DMS153 (cell line): ENCODE results near the gene ALOX5.
A peak's percentile ranks its signal among the peaks of the same experiment; 100 is the strongest.

Source experiments
- DNase-seq: peaks from one replicate; lab custom pipeline; 2025; lab: John Stamatoyannopoulos, UW

ALOX5 gene

DNA sequence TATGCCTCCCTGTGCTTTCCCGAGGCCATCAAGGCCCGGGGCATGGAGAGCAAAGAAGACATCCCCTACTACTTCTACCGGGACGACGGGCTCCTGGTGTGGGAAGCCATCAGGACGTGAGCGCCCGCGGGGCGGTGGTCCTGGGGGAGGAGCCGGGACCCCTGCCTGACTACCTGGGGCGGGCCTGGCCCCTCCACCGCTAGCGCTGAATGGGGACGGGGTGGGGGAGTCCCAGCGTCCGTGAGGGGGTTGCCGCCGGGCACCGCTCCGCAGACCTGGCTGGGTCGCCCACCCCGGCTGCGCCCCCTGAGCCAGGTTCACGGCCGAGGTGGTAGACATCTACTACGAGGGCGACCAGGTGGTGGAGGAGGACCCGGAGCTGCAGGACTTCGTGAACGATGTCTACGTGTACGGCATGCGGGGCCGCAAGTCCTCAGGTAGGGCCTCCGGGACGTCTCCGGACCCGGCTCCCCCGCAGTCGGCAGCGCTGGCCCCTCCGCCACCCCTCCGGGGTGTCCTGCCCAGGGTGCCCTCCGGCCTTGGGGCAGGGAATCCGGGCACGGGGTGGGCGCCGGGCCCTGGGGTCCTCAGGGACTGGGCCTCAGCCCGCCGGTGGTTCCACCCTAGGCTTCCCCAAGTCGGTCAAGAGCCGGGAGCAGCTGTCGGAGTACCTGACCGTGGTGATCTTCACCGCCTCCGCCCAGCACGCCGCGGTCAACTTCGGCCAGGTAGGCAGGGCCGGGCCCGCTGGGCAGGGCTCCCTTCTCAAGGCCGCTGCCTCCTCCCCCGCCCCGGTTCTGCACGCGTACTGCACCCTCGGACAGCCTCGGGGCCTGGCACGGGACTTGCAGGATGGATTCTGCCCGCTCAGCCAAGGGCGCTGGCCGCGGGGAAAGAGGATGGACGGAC is 69.3 kb downstream of the ALOX5 start:
- no peak for DNase-seq

DNA sequence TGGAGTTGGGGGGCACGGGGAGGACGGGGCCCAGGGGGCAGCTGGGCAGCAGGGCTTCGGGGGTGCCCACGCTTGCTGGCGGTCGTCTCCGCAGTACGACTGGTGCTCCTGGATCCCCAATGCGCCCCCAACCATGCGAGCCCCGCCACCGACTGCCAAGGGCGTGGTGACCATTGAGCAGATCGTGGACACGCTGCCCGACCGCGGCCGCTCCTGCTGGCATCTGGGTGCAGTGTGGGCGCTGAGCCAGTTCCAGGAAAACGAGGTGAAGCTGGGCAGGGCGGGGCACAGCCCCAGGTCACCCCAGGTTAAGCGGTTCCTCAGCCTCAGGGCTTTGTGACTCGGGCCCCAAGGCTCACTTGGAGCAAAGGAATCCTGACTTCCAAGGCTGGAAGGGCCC is 70.0 kb downstream of the ALOX5 start:
- DNase-seq, result no peak

DNA sequence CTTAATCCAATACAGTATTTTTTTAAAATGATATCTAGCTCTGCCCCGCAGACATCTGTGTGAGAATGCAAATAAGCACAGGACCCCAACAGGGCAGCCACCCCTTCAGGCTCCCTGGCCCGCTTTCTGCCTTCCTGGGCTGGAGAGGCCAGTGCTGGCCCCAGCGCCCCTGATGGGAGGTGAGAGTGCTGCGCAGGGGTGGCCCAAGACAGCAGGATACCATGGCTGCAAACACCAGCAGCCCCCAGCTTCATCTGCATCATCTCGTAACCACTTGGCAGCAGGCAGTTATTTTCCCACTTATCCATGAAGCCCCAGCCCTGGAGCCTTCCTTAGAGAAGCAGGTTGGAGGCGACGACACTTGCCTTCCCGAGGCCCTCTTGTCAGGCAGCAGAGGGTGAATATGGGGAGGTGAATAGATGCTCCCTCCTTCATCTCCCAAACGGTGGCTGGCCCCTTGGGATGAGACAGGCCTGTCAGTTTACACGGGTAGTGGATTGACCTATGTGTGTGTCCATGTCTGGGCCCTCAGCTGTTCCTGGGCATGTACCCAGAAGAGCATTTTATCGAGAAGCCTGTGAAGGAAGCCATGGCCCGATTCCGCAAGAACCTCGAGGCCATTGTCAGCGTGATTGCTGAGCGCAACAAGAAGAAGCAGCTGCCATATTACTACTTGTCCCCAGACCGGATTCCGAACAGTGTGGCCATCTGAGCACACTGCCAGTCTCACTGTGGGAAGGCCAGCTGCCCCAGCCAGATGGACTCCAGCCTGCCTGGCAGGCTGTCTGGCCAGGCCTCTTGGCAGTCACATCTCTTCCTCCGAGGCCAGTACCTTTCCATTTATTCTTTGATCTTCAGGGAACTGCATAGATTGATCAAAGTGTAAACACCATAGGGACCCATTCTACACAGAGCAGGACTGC is 71.2 kb downstream of the ALOX5 start:
- DNase-seq, result no peak

DNA sequence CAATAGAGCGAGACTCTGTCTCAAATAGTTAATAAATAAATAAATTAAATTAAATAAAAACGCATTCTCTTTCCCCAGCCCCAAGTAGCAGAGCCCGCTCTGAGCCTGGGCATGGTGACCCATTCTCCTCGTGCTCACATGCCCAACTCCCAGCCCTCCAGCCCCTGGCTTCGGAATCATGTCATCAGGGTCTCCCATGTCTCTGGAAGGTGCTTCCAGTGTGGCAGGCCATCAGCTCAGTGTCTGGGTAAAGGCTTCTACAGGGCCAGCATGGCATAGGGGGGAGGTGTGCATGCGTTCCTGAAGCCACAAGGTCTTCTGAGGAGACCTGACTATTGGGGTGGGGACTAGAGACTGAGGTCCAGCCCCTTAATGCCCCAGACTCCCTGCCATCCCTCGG is 72.8 kb downstream of the ALOX5 start:
- no peak for DNase-seq

DNA sequence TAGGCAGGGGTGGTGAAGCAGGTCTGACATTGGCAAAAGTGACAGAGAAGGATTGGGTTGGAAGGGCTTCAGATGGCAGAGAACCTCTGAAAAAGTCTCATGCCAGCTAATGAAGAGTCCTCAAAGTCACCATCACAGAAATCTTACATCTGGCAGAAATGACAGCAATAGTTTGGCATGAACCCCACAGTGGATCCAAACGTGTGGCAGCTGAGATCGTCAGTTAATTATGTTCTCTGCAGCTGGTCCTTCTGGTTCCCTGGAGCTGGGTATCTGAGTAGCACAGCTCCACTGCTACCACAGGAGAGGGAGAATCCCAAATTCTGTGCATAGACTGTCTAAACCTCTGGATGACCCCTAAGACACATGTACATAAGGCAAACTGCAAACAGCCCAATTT is 73.4 kb downstream of the ALOX5 start:
- DNase-seq, result no peak

DNA sequence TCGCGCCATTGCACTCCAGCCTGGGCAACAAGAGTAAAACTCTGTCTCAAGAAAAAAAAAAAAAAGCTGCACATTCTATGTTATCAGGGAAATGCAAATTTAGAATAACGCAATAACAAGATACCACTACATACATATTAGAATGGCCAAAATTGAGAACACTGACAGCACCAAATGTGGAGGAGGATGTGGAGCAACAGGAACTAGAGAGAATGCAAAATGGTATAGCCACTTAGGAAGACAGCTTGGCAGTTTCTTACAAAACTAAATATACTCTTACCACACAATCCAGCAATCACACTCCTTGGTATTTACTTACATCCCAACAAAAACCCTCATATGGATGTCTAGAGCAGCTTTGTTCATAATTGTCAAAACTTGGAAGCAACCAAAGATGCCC is 76.8 kb downstream of the ALOX5 start:
- DNase-seq, result no peak

DNA sequence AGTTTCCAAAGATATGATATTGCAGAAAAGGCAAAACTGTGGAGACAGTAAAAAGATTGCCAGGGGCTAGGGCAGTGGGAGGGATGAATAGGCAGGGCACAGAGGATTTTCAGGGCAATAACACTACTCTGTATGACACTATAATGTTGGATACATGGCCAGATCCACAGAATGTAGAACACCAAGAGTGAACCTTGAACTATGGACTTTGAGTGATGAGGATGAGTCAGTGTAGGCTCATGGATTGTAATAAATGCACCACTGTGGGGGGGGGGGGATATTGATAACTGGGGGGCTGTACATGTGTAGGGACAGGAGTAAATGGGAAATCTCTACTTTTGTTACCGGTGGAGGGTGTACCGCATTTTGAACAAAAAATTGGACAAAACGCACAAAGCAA is 77.4 kb downstream of the ALOX5 start:
- DNase-seq, result no peak

DNA sequence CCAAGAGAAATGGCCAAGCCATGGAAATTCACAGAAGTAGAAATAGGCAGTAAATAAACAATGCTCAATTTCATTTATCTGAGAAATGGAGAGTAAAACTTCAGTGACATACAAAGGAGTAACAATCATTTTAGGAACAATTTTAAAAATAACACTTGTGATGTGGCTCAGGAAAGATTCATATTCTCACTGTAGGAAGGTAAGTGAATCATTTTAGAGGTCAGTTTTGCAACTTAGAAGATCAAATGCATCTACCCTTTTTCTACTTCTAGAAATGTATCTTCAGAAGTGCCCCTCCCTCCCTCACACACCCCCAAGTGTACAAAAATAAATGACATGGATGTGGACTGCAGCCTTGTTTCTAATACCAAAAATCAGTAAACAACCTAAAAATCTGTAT is 78.3 kb downstream of the ALOX5 start:
- no peak for DNase-seq

DNA sequence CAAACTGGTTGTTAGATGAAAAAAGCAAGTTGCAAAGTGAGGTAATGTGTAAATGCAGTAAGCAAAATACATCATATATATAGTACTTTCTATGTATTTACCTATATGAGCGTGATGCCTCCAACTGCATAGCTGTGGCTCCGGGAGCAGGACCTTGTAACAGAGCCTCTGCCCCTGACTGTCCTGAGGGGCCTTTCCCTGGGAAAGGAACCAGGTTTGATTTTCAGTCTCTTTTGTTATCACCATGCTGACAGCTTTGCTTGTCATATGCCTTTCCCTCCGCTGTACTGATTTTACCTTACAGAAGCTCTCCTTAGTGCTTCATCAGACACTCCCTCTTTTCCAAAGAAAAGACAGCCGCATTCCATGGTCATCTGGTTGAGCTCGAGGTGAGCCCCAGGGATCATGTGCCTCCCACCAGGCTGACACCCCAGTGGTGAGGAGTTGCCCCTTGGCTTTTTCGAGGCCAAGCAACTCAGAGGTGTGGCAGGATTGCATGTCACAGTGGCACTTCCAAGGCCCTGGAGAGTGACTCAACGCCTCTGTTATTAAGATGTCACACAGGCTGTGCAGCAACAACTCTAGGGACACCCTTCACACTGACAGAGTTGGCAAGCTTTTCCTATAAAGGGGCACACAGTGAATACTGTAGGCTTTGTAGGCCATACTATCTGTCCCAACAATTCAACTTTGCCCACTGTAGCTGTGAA is 78.9 kb downstream of the ALOX5 start:
- no peak for DNase-seq

DNA sequence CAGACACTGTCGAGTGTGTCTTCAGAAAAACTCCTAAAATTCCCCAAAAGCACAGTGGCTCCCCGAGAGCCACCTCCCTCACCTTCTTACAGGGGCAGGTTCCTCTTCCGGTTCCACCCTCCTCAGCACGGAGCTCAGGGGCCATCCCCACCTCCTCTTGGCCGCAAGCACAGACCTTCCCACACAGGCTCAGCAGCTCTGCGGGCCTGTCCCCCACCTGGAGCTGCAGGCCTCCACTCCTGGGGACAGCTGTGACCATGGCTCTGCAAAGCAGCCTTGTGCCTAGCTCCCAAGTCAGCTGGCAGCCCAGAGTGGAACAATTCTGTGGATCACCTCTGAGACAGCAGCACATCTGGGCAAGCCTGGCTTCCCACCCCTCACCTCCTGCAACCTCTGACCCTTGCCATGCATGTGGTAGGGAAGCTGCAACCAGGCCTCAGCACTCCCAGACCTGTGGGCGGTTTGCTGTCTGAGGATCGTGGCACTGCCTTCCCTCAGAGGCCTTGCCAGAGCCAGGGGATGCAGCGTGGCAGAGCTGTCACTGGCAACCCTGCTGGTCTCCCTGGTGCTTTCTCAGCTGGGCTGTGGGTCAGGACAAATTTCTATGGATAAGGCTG is 79.7 kb downstream of the ALOX5 start:
- DNase-seq, result no peak

DNA sequence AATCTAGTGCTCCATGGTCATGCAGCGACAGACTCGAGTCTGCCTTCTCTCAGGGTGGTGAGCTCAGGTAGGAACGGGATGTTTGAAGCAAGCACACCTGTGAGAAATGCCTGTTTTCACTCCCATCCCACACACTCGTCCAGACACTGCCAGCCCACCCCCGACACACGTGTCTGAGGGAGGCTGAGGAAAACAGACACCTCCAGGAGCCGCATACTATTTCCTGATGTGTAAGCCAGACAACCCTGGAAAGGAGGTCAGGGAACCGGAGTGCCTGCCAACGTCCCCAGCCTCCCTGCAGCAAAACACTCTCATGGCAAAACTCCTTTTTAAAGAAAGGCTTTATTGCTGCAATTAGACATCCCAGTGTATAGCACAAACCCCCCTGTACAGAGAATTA is 80.2 kb downstream of the ALOX5 start:
- no peak for DNase-seq

DNA sequence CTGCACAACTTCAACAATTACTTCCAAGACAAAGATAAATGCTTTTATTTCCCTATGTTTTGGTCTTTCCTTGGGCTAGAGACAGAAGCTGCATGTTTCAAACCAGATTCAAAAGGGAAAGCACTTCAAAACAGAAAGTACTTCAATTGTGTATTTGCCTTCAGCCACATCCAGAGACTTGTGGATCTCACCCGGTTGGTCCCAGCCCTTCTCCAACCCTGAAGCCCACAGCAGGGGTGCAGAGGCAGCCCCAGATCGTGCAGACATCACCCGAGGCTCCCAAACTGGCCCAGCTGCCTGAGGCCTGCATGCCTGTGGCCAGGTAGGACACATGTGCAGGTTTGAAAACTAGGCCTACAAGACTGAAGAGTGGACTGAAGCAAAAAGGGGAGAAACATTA is 80.8 kb downstream of the ALOX5 start:
- DNase-seq, result no peak

DNA sequence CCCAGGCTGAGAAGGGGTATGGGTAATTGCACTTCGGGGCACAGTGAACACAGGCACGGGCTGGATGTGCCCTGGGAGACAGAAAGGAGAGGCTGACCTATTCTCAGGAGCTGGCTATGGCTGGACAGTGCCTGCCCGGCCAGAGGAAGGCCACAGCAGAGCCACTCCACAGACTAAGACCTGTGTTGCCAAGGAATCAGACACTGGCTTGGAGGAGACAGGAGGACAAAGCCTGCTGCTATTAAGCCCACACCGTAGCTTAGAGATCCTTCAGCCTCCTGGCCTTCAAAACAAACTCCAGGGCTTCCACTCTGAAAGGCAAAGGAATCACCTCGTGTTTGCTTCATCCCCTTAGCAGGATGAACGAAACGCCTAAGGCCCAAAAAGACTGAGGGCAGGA is 82.2 kb downstream of the ALOX5 start:
- DNase-seq, result no peak

DNA sequence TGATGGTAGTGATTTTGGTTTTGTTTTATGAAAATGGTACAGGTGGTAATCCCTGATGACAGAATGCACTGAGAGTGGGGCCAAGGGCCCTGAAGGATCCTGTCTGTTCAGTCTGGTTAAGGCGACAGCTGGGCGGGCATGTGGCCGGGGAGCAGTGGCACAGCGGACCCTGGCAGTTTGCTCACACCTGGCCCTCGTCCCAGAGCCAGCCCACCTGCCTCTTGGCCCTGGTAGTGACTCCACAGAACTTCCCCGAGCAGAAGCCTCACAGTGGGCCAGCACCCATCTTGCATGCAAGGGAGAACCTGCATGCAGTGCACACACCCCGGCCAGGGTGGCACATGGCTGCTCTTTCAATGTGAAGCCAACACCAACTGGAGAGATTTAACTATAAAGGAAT is 82.8 kb downstream of the ALOX5 start:
- no peak for DNase-seq

DNA sequence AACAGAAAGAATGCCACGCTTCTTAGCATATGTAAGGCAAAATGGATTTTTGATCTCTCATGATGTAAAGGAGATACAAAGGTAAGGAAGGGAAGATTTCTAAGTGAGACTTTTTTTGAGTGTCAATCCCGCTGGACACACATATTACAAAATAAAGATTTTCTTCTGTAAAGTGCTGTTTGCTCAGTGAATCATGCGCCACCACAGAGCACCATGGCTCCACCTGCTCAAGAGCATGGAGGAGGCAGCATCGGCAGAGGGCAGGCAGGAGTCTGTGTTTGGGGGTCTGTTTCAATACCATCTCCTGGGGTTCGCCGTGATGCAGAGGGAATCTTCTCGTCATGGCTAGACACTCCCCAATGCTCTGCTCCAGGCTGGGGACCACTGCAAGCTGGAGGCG is 83.5 kb downstream of the ALOX5 start:
- no peak for DNase-seq

DNA sequence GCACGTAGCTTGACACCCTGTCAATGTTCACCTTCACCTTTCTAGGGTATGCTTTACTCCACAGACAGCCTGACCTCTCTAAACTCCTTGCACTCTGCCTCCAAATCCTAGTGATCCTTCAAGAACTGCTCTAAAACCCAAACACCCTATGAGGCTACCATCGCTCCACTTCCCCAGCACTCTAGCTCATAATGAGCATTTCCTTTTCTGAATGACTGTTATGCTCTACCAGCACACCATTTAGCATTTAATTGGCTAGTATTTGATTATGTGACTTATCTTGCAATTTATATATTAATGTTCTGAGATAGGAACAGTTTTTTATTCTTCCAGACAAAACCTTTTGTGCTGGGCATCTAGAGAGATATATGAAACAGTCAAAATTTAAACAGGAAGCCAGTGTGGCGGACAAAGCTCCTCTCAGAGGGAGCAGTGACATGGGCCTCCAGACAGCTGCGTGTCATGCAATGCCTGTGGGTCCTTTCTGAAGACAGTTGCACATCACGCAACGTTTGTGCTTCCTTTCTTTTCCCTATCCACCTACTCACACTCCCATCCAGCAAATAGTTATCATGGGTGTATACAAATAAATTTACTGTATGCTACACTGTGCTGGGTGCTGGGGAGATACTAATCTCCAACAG is 86.3 kb downstream of the ALOX5 start:
- no peak for DNase-seq

DNA sequence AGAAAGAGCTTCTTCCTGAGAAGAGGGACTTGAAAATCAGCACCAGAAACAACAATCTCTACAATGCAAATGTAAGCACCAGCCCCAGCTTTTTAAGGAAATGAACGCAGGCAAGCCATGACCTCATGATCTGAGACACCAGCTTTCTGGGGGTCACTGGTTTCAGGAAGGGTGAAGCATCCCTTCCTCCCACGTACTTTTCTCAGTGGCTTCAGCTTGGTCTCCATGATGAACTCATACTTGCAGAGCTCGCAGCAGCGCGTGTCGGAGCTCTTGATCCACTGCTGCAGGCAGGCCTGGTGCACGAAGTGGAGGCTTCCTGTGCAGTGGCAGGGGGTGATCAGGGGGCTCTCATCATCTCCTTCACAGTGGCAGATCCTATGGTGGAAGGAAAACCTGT is 87.0 kb downstream of the ALOX5 start:
- no peak for DNase-seq

DNA sequence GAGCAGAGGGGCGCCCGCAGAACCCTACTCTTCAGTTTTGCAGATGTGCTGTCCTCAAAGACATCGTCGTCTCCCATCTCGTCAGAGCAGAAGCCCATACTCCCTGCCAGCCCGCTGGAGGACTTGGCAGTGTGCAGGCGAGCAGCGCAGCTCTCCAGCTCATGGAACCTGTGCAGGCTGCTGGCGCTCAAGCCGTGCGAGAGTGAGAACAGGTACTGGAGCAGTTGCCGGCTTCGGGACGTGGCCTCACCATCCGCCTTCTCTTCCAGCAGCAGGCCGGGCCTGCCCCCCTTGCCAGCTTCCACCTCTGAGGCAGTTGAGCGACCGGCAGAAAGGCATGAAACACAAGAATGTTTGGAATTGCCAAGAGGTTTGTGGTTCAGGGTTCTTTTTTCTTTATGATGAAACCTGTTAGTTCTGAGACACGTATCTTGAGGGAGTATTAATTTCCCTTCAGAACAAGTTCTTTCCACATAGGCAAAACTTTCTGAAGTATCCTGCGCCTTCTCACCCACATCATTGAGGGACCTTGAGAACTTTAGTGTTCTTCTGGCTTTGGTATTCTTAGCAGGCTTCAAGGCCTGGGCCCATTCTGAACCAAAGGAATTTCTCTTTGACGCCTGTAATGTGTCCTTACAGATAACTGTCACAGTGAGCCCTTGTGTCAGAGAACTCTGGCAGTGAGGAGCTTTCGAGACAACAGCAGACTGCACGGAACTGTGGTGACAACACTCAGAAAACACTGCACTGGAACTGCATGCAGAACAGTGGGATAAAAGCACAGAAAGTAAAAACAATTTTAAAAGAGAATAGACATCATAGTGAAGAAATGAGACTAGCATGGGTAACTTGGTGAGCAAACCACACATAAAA is 89.5 kb downstream of the ALOX5 start:
- no peak for DNase-seq

DNA sequence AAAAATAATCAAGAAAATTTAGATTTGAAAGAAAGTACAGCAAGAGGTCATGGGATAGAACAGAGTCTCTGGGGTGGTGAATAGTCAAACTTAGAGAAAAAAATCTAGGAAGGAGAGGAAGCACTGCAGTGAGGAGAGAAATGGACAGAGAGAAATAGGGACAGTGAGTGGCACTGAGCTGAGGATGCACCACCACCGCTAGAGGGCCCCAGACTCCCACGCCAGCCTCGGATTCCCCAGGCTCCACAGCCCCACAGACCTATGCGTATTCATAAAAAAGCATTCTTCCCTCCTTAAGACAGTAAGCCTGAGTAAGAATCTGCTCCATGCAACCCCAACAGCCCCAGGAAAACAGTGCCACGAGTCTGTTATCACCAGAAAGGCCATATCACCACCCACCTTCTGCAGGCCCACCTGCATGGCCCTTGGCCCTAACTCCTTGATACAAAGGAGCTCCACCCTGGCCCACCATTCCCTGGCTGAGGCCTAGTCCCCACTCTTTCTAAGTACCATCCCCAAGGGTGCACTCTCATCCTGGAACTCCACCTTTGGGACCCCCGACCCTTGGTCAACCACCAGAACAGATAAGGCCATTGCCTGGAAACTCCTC is 91.0 kb downstream of the ALOX5 start:
- DNase-seq, result peak; percentile 53

DNA sequence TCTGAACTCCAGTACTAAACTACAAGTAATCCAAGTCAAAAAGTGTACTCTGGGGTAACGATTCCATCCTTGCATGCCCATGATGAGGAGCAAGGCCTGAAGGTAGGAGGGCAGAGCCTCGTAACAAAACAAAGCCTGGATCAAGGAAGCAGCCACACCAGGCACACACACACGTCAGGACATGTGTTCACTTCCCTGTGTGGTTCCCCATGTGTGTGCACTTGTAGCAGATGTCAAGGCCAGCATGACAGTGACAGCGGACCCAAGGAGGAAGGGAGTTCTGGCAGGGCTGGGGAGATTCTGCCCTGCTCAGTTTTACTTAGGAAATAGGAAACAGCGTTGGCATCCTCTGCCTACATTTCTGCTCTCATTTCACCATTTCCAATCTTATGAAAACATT is 92.8 kb downstream of the ALOX5 start:
- no peak for DNase-seq
